Uterus (tissue), 2 donors: ENCODE measurements around the gene GAMT.

Experiments
- CTCF ChIP-seq, 4 experiments: fragments of 200-600 bp in 2 of 4; fragments of 450-650 bp in 2 of 4; sonication (generic) in 2 of 4; IDR thresholded peaks; one replicate each; pipeline ENCODE4 v1.5.1; 2016 to 2019; ENCODE audit warnings: antibody characterized with exemption in 4 of 4, mild to moderate bottlenecking in 2 of 4, moderate library complexity in 1 of 4
- POLR2A ChIP-seq, 2 donors: fragments of 450-650 bp; IDR thresholded peaks; one replicate each; pipeline ENCODE4 v1.6.1; 2016; ENCODE audit warnings: antibody characterized with exemption in 2 of 2, mild to moderate bottlenecking in 1 of 2, moderate library complexity in 1 of 2

- TF ChIP-seq CTCF (IDR thresholded peaks at IDR 0.05) (no peak), POLR2A (IDR thresholded peaks at IDR 0.05) (no peak)
Measured at GRCh38 chr19:1426736-1427135, 25.4 kb upstream of the GAMT start.
